Measurements from ENCODE around the gene SLC16A5. TPM values are rescaled to one million over a fixed set of nuclear protein-coding genes. Genes with fewer than 3 reads are reported as not detected.
A peak's percentile ranks its signal among the peaks of the same experiment; 100 is the strongest.

Gene SLC16A5
- total RNA-seq, 2 donors from 2014 or later = 28.8 to 54.0 TPM

GRCh38 chr17:75129576-75129975 is 41.8 kb downstream of the SLC16A5 start:
- Mint-ChIP-seq H3K4me3 (peak overlapping the region; percentile 12), H3K27ac (no peak overlapping the region), H3K9me3 (no peaks in the 10 kb centered on the region), H3K4me1 (peaks cover 4% of the 10 kb centered on the region), H3K27me3 (ENCODE audit: insufficient read depth) (no peaks in the 10 kb centered on the region), H3K36me3 (ENCODE audit: low read depth) (peaks cover 26% of the 10 kb centered on the region)
- no peak for DNase-seq
- Histone ChIP-seq H3K4me1 (ENCODE audit: control insufficient read depth, insufficient read depth, low read length) (peaks cover 3% of the 10 kb centered on the region), H3K4me3 (ENCODE audit: low read length) (no peak overlapping the region), H3K27me3 (ENCODE audit: control insufficient read depth, insufficient read depth, low read length, poor library complexity, severe bottlenecking) (no peaks in the 10 kb centered on the region), H3K9me3 (ENCODE audit: control insufficient read depth, low read length) (no peaks in the 10 kb centered on the region), H3K9ac (ENCODE audit: extremely low read depth, low read length, poor library complexity, severe bottlenecking) (no peak overlapping the region), H3K36me3 (ENCODE audit: control insufficient read depth, insufficient read depth, low read length) (peaks cover 38% of the 10 kb centered on the region), H3K27ac (ENCODE audit: low read depth, low read length) (no peak overlapping the region)
- 89 to 91% methylated on average over 6 to 9 of the region's 9 CpGs for WGBS, 2 experiments (ENCODE audit: insufficient coverage in 1 of 2, insufficient read length in 1 of 2)
- TF ChIP-seq CTCF (conservative IDR thresholded peaks at IDR 0.05) = no peak

GRCh38 chr17:75130059-75130631 is 42.4 kb downstream of the SLC16A5 start:
- Mint-ChIP-seq H3K27ac (peak overlapping the region; percentile 90), H3K27me3 (ENCODE audit: insufficient read depth) (no peaks in the 10 kb centered on the region), H3K9me3 (no peaks in the 10 kb centered on the region), H3K4me3 (peak overlapping the region; percentile 79), H3K36me3 (ENCODE audit: low read depth) (peaks cover 24% of the 10 kb centered on the region), H3K4me1 (peaks cover 4% of the 10 kb centered on the region)
- no peaks in the 10 kb centered on the region for H3K9me3 ChIP-seq (ENCODE audit: control insufficient read depth, low read length)
- no peak overlapping the region for H3K27ac ChIP-seq (ENCODE audit: low read depth, low read length)
- no peak for DNase-seq
- 90 to 94% methylated on average over 17 to 24 of the region's 24 CpGs for WGBS, 2 experiments (ENCODE audit: insufficient coverage in 1 of 2, insufficient read length in 1 of 2)
- H3K27me3 ChIP-seq (ENCODE audit: control insufficient read depth, insufficient read depth, low read length, poor library complexity, severe bottlenecking) = no peaks in the 10 kb centered on the region
- peaks cover 37% of the 10 kb centered on the region for H3K36me3 ChIP-seq (ENCODE audit: control insufficient read depth, insufficient read depth, low read length)
- H3K4me3 ChIP-seq (ENCODE audit: low read length) = peak overlapping the region; percentile 83
- H3K9ac ChIP-seq (ENCODE audit: extremely low read depth, low read length, poor library complexity, severe bottlenecking) = peak overlapping the region; percentile 17
- TF ChIP-seq CTCF (conservative IDR thresholded peaks at IDR 0.05) = no peak
- H3K4me1 ChIP-seq (ENCODE audit: control insufficient read depth, insufficient read depth, low read length) = peaks cover 3% of the 10 kb centered on the region

- peak; percentile 70 for TF ChIP-seq CTCF (conservative IDR thresholded peaks at IDR 0.05)
- Mint-ChIP-seq H3K9me3 (no peaks in the 10 kb centered on the region), H3K27ac (peak overlapping the region; percentile 90), H3K27me3 (ENCODE audit: insufficient read depth) (no peaks in the 10 kb centered on the region), H3K4me1 (peaks cover 4% of the 10 kb centered on the region), H3K36me3 (ENCODE audit: low read depth) (peaks cover 26% of the 10 kb centered on the region), H3K4me3 (peak overlapping the region; percentile 79)
- 11 to 13% methylated on average over 7 to 29 of the region's 29 CpGs for WGBS, 2 experiments (ENCODE audit: insufficient coverage in 1 of 2, insufficient read length in 1 of 2)
- H3K9ac ChIP-seq (ENCODE audit: extremely low read depth, low read length, poor library complexity, severe bottlenecking) = peak overlapping the region; percentile 73
- peaks cover 3% of the 10 kb centered on the region for H3K4me1 ChIP-seq (ENCODE audit: control insufficient read depth, insufficient read depth, low read length)
- DNase-seq = peak; percentile 93
- H3K4me3 ChIP-seq (ENCODE audit: low read length) = peak overlapping the region; percentile 83
- H3K9me3 ChIP-seq (ENCODE audit: control insufficient read depth, low read length) = no peaks in the 10 kb centered on the region
- H3K27me3 ChIP-seq (ENCODE audit: control insufficient read depth, insufficient read depth, low read length, poor library complexity, severe bottlenecking) = no peaks in the 10 kb centered on the region
- peak overlapping the region; percentile 86 for H3K27ac ChIP-seq (ENCODE audit: low read depth, low read length)
- peaks cover 41% of the 10 kb centered on the region for H3K36me3 ChIP-seq (ENCODE audit: control insufficient read depth, insufficient read depth, low read length)
Measured at GRCh38 chr17:75130632-75131277, 43.0 kb downstream of the SLC16A5 start.

All from endodermal cell (in vitro differentiated cells).